ENCODE measurements around the gene BICDL1. TPM values are rescaled to one million over a fixed set of nuclear protein-coding genes. Genes with fewer than 3 reads are reported as not detected.

Gene BICDL1
- total RNA-seq, 4 donors from 2014 or later = 127 to 207 (median 129) TPM

DNA sequence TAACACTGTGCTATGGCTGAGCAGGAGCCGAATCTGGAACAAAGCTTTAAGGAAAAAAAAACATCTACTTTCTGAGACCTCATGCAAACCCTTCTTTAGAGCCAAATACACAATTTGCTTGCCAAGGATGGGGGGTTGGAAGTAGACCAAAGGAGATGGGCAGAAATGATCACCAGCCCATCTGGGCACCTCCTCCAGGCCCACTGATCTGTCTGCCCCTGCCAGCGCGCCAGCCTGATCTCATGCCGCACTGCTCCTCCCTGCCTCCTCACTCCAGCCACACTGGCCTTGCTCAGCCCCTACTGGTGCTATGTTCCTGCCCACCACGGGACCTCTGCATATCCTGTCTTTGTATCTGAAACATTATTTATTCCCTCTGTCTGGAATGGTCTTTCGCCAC is 152.3 kb downstream of the BICDL1 start:
- H3K9me3 ChIP-seq = no peaks in the 10 kb centered on the region
- peaks cover 98% of the 10 kb centered on the region for H3K36me3 ChIP-seq
- 96% methylated on average over 6 of the region's 6 CpGs for WGBS
- H3K4me1 ChIP-seq = no peaks in the 10 kb centered on the region
- H3K4me3 ChIP-seq = no peak overlapping the region
- no peak overlapping the region for H3K27ac ChIP-seq
- no peak for TF ChIP-seq POLR2AphosphoS5 (IDR thresholded peaks at IDR 0.05)
- TF ChIP-seq, protein P1, sequence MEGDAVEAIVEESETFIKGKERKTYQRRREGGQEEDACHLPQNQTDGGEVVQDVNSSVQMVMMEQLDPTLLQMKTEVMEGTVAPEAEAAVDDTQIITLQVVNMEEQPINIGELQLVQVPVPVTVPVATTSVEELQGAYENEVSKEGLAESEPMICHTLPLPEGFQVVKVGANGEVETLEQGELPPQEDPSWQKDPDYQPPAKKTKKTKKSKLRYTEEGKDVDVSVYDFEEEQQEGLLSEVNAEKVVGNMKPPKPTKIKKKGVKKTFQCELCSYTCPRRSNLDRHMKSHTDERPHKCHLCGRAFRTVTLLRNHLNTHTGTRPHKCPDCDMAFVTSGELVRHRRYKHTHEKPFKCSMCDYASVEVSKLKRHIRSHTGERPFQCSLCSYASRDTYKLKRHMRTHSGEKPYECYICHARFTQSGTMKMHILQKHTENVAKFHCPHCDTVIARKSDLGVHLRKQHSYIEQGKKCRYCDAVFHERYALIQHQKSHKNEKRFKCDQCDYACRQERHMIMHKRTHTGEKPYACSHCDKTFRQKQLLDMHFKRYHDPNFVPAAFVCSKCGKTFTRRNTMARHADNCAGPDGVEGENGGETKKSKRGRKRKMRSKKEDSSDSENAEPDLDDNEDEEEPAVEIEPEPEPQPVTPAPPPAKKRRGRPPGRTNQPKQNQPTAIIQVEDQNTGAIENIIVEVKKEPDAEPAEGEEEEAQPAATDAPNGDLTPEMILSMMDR (IDR thresholded peaks at IDR 0.05) = no peak
- no peak for TF ChIP-seq EP300 (IDR thresholded peaks at IDR 0.05)
- no peak for TF ChIP-seq POLR2A (IDR thresholded peaks at IDR 0.05)
- DNase-seq (ENCODE audit: low spot score in 2 of 2) = no peak
- no peaks in the 10 kb centered on the region for H3K27me3 ChIP-seq

DNA sequence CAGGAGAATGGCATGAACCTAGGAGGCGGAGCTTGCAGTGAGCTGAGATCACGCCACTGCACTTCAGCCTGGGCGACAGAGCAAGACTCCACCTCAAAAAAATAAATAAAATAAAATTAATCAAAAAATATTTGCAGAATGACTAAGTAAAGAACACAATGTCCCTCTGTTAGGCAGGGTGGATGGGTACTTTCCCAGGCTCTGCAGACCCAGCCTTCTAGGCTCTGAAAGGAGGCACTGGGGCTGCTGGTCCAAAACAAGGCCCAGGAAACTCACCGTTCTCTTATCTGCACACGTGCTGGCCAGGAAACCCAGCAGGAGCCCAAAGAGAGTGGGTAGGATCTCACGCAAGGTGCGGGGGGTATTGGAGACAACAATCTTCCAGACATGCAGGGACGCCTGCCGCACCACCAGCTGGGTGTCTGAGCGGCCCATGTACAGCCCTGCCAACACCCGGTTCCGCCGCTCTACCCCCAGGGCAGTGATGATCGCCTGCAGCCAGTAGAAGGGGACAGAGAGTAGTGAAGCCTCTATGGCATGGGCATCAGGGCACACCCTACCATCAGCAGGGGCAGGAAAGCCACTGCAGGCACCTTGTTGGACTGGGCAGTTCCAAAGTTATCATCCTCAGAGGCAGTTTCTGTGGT is 153.3 kb downstream of the BICDL1 start:
- Histone ChIP-seq H3K27ac (no peak overlapping the region), H3K9me3 (no peaks in the 10 kb centered on the region), H3K27me3 (no peaks in the 10 kb centered on the region), H3K4me3 (no peak overlapping the region), H3K36me3 (peaks cover 98% of the 10 kb centered on the region), H3K4me1 (no peaks in the 10 kb centered on the region)
- WGBS = 92% methylated on average over 12 of the region's 14 CpGs
- no peak for DNase-seq (ENCODE audit: low spot score in 2 of 2)
- TF ChIP-seq, protein P1 (IDR thresholded peaks at IDR 0.05) = no peak
- TF ChIP-seq EP300 (IDR thresholded peaks at IDR 0.05) = no peak
- no peak for TF ChIP-seq POLR2A (IDR thresholded peaks at IDR 0.05)
- no peak for TF ChIP-seq POLR2AphosphoS5 (IDR thresholded peaks at IDR 0.05)

Other genes with a start within 250 kb of the BICDL1 start
- 10 to 100 TPM in 2 of 4 donors, 1 to 10 TPM in 2; 6.1 to 20.3 (median 10.0) TPM for gene CIT, start 111.9 kb upstream of the BICDL1 start, total RNA-seq
- gene RAB35, start 127.5 kb downstream of the BICDL1 start, total RNA-seq = 10 to 100 TPM; 30.0 to 39.6 (median 33.1) TPM
- 100 to 1,000 TPM in 2 of 4 donors, 10 to 100 TPM in 2; 62.0 to 310 (median 101) TPM for gene GCN1, start 205.5 kb downstream of the BICDL1 start, total RNA-seq
- gene RPLP0, start 211.9 kb downstream of the BICDL1 start, total RNA-seq = 1,000 to 10,000 TPM; 1,993 to 4,861 (median 3,987) TPM

All from suprapubic skin (tissue), 4 donors.